Progenitor cell of endocrine pancreas (in vitro differentiated cells): ENCODE data around the gene SMOC2. TPM values are rescaled to one million over a fixed set of nuclear protein-coding genes. Genes with fewer than 3 reads are reported as not detected.

ENCODE experiments used
- DNase-seq: peaks from one replicate; pipeline ENCODE4 v3.0.0; 2021; ENCODE audit warnings: low spot score; ENCODE audit not compliant: unreplicated experiment
- H3K27ac Mint-ChIP-seq: 2 replicates; pipeline ENCODE4 v1.8.0; 2021; ENCODE audit warnings: mild to moderate bottlenecking, moderate library complexity, mixed read lengths
- H3K27me3 Mint-ChIP-seq: 2 replicates; pipeline ENCODE4 v1.8.0; 2021; ENCODE audit warnings: mixed read lengths
- H3K36me3 Mint-ChIP-seq: 2 replicates; pipeline ENCODE4 v1.8.0; 2022; ENCODE audit warnings: mixed read lengths; ENCODE audit not compliant: insufficient read depth
- H3K4me1 Mint-ChIP-seq: 2 replicates; pipeline ENCODE4 v1.8.0; 2021; ENCODE audit warnings: low read depth, mixed read lengths
- H3K4me3 Mint-ChIP-seq: 2 replicates; pipeline ENCODE4 v1.8.0; 2021; ENCODE audit warnings: low read depth, mild to moderate bottlenecking, moderate library complexity, mixed read lengths
- H3K9me3 Mint-ChIP-seq: 2 replicates; pipeline ENCODE4 v1.8.0; 2021; ENCODE audit warnings: low read depth, mixed read lengths
- total RNA-seq: library from RNA; stranded (reverse); gene quantifications from 2 replicates; pipeline ENCODE4 v1.2.1, GENCODE V29; 2021
- TF ChIP-seq, protein P1 (sequence below): fragments of 200-600 bp; sonication (generic); IDR thresholded peaks from one replicate; pipeline ENCODE4 v1.5.0; 2021; ENCODE audit warnings: antibody characterized with exemption, mild to moderate bottlenecking; ENCODE audit not compliant: unreplicated experiment

Gene SMOC2
- total RNA-seq, 1 donor from 2014 or later = 5.9 TPM

DNA sequence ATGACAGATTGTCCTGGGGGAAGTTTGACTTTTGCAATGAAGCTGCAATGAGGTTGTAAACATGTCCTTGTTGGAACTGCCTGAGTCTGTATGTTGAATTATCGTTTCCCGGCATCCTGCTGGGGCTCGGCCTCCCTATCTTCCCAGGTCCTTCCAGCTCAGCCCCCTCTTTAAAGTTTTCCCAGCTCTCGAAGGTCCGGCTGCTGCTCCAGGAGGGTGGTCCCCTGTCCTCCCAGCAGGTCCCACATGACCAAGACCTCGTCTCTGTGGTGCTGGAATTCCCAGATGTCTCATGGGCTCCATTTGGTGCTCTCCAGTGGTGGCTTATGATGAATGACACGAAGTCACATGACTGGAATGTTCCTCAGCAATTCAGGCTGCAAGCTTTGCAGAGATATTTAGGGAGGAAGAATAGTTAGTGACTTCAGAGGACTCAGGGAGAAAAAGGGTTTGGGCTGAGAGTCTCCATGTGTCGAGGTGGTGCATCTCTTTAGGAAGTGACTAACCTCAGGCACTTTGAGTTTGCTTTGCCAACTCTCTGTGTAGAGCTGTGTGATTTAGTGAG, 21.4 kb downstream of the SMOC2 start:
- Mint-ChIP-seq H3K27ac (no peak overlapping the region), H3K4me1 (no peaks in the 10 kb centered on the region), H3K9me3 (peaks cover 3% of the 10 kb centered on the region), H3K27me3 (peaks cover 37% of the 10 kb centered on the region), H3K4me3 (no peak overlapping the region), H3K36me3 (peaks cover 1% of the 10 kb centered on the region)
- TF ChIP-seq, protein P1, sequence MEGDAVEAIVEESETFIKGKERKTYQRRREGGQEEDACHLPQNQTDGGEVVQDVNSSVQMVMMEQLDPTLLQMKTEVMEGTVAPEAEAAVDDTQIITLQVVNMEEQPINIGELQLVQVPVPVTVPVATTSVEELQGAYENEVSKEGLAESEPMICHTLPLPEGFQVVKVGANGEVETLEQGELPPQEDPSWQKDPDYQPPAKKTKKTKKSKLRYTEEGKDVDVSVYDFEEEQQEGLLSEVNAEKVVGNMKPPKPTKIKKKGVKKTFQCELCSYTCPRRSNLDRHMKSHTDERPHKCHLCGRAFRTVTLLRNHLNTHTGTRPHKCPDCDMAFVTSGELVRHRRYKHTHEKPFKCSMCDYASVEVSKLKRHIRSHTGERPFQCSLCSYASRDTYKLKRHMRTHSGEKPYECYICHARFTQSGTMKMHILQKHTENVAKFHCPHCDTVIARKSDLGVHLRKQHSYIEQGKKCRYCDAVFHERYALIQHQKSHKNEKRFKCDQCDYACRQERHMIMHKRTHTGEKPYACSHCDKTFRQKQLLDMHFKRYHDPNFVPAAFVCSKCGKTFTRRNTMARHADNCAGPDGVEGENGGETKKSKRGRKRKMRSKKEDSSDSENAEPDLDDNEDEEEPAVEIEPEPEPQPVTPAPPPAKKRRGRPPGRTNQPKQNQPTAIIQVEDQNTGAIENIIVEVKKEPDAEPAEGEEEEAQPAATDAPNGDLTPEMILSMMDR = no peak
- no peak for DNase-seq

DNA sequence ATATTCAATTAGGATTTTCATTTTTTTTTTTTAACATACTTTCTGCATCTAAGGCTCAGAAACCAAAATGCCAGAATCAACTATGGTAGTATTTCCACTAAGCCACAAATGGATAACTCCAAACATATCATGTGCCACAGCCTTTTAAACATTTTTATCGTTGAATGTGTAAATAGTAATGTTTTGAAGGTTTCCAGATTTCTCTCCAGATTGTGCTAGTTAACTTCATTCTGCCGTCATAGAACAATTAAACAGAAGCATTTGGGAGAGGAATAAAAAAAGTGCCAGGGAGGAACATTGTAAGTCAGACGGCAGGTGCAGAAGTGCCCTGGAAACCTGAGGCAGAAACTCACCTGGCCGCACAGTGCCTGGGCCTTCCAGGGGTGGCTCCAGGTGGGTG, 23.6 kb downstream of the SMOC2 start:
- DNase-seq = no peak
- TF ChIP-seq, protein P1 = no peak
- no peak overlapping the region for H3K27ac Mint-ChIP-seq
- H3K9me3 Mint-ChIP-seq = peaks cover 3% of the 10 kb centered on the region
- H3K4me1 Mint-ChIP-seq = no peaks in the 10 kb centered on the region
- H3K27me3 Mint-ChIP-seq = peaks cover 40% of the 10 kb centered on the region
- H3K36me3 Mint-ChIP-seq = peaks cover 3% of the 10 kb centered on the region
- H3K4me3 Mint-ChIP-seq = no peak overlapping the region

- DNase-seq = no peak
- Mint-ChIP-seq H3K27me3 (peaks cover 23% of the 10 kb centered on the region), H3K36me3 (peaks cover 3% of the 10 kb centered on the region), H3K27ac (no peak overlapping the region), H3K9me3 (peaks cover 7% of the 10 kb centered on the region), H3K4me1 (no peaks in the 10 kb centered on the region), H3K4me3 (no peak overlapping the region)
- TF ChIP-seq, protein P1 = no peak
These were observed 27.1 kb downstream of the SMOC2 start for GRCh38 chr6:168468045-168468444.

DNA sequence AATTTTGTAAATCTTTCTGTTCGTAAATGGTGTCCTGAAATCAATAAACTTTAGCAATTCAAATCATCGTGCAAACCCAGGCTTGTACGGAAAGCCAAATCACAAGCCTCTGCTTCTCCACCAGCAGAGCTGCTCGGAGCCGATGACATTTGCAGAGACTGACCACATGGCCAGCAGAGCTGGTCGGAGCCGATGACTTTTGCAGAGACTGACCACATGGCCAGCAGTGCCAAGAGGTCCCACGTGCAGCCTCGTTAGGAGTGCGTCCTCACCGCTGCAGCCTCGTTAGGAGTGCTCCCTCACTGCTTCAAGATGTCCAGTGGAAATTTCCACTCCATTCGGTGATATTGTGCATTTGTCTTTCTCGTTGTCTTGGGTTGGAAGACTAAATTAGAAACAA, 28.5 kb downstream of the SMOC2 start:
- DNase-seq = no peak
- Mint-ChIP-seq H3K27me3 (peaks cover 24% of the 10 kb centered on the region), H3K9me3 (peaks cover 7% of the 10 kb centered on the region), H3K4me3 (no peak overlapping the region), H3K4me1 (no peaks in the 10 kb centered on the region), H3K27ac (no peak overlapping the region), H3K36me3 (peaks cover 3% of the 10 kb centered on the region)
- TF ChIP-seq, protein P1 = no peak

DNA sequence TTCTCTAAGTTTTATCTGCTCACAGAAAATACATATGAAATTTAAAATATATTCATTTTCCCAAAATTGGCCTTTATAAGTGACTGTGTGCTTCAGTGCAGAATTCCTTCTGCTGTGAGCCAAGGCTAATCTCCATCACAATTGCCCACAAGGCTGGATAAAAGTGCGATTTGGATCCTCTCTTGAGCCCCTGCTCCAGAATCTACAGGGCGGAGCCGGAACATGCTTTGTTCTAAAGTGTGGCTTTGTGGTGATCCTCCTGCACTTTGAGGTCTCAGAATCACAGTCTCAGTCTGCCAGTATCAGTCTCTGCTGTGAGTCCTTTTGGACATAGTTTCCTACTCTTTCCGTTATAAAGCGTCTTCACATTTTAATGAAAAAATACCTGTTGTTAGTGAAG, 28.9 kb downstream of the SMOC2 start:
- DNase-seq = no peak
- no peak overlapping the region for H3K4me3 Mint-ChIP-seq
- H3K9me3 Mint-ChIP-seq = peaks cover 7% of the 10 kb centered on the region
- H3K4me1 Mint-ChIP-seq = no peaks in the 10 kb centered on the region
- TF ChIP-seq, protein P1 = no peak
- peaks cover 3% of the 10 kb centered on the region for H3K36me3 Mint-ChIP-seq
- H3K27ac Mint-ChIP-seq = no peak overlapping the region
- peaks cover 25% of the 10 kb centered on the region for H3K27me3 Mint-ChIP-seq
